LoVo (cell line): ENCODE data around the gene DEF6.
"Not testable (repeated sequence)": the region's sequence is repeated elsewhere in the genome, so short reads cannot be mapped to it uniquely, and the experiment has no call there.

ENCODE experiments used
- DNase-seq: peaks from one replicate; pipeline ENCODE4 v3.0.0-alpha.2; 2016; ENCODE audit warnings: low spot score

DEF6 gene

GRCh38 chr6:35310265-35310831, 12.7 kb downstream of the DEF6 start:
- DNase-seq: no peak

- no peak for DNase-seq
These were observed 13.9 kb downstream of the DEF6 start for GRCh38 chr6:35311390-35312075.

- DNase-seq: no peak
These were observed 14.6 kb downstream of the DEF6 start for GRCh38 chr6:35312076-35312800.

DNA sequence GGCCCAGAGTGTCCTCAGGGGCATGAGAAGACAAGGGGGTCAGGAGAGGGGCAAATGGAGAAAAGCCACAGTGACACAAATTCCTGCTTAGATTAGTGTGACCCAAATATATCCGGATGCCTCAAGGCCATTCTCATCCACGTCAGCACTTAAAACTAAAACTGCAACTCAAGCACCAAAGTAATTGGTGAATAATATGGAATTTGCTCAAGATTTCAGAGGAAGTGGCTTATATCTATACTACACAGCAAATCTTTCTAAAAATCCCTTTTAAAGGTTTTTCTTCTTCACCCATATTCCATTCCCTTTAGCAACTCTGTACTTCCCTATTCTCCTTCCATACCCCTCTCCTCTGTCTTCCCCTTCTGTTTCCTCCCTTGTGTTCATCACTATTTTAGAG, 15.2 kb downstream of the DEF6 start:
- DNase-seq: no peak

GRCh38 chr6:35317483-35318195, 20.0 kb downstream of the DEF6 start:
- DNase-seq: no peak

GRCh38 chr6:35318196-35319171, 20.9 kb downstream of the DEF6 start:
- DNase-seq: peak; percentile 63

DNA sequence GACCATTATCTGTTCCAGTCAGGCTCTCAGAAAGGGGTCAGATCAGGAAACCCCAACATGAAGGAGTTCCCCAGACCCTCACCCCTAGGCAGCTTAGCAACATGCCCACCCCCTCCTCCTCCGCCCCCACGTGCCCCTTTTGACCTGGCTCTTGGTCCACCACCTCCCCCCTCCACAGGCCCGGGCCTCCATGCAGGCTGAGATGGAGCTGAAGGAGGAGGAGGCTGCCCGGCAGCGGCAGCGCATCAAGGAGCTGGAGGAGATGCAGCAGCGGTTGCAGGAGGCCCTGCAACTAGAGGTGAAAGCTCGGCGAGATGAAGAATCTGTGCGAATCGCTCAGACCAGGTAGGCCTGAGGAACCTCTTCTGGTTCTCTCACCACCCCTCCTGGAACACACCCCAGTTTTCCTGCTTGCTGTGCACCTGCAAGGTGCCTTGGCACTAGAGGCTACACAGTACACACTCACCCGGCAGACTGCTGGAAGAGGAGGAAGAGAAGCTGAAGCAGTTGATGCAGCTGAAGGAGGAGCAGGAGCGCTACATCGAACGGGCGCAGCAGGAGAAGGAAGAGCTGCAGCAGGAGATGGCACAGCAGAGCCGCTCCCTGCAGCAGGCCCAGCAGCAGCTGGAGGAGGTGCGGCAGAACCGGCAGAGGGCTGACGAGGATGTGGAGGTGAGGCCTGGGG, 21.9 kb downstream of the DEF6 start:
- DNase-seq: no peak

GRCh38 chr6:35320031-35320410, 22.4 kb downstream of the DEF6 start:
- no peak for DNase-seq

- DNase-seq: no peak
These were observed 23.5 kb downstream of the DEF6 start for GRCh38 chr6:35321091-35321490.

DNA sequence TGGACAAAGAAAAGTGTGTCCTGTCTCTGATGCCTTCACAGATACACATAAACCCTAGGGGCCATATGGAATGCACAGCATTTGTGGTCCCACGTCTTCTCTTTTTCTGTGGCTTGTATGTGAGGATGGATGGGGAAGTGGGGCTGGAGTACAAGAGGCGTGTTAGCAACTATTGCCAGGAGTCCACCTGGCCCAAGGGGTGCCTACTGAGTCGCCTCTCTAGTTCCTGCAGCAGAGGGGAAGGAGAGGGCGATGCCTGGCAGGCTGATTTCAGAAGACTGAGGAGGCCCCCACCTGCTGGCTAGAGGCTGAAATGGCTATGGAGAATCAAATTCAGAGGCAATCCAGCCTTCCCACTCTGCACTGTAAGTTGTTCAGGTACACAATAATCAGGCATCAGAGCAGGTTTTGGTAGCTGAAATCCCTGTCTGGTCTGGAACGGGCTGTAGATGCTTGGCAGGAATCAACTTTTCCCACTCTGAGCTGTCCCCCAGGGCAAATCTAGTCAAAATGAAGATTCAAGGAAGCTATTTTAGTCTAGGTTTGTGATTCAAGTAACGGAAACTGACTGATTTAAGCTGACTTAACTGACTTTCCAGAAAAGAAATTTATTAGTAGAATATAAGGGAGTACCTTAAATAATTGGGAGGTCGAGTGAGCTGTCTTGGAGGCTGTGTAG, 29.9 kb downstream of the DEF6 start:
- peak; percentile 56 for DNase-seq

DNA sequence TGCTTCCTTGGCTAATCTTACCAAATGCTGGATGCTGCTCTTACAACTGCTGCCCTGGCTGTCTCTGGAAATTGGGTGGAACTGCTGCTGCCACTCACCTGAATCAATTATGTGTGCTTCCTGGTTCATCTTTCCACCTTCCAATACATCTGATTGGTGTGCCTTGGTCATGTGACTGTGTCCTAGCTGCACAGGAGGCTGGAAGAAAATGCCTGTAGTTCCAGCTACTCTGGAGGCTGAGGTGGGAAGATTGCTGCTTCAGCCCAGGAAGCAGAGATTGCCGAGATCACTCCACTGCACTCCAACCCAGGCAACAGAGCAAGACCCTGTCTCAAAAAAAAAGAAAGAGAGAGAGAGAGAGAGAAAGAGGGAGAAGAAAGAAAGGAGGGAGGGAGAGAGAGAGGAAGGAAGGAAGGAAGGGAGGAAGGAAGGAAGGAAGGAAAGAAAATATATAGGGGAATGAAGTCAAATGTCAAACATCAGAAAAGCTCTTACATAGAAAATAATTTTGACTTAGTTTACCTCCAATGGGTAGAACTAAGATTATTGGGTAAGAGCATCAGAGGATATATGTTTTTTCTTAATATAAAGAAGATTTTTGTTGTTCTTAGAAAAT, 30.6 kb downstream of the DEF6 start:
- peak; percentile 76 for DNase-seq

DNA sequence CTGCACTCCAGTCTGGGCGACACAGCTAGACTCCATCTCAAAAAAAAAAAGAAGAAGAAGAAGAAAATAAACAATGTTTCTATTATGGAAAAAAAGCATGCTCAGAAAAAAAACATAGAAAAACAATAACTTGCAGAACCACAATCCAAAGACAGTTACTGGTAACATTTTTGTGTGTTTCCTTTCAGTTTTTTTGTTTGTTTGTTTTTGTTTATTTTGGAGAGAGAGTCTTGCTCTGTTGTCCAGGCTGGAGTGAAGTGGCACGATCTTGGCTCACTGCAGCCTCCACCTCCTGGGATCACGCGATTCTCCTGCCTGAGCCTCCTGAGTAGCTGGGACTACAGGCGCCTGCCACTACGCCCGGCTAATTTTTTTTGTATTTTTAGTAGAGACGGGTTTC, 31.3 kb downstream of the DEF6 start:
- DNase-seq: not testable (repeated sequence)

GRCh38 chr6:35330541-35331119, 33.0 kb downstream of the DEF6 start:
- DNase-seq: peak; percentile 32

GRCh38 chr6:35332074-35332887, 34.7 kb downstream of the DEF6 start:
- peak; percentile 81 for DNase-seq

GRCh38 chr6:35341557-35341956, 43.9 kb downstream of the DEF6 start:
- DNase-seq: peak; percentile 19

DNA sequence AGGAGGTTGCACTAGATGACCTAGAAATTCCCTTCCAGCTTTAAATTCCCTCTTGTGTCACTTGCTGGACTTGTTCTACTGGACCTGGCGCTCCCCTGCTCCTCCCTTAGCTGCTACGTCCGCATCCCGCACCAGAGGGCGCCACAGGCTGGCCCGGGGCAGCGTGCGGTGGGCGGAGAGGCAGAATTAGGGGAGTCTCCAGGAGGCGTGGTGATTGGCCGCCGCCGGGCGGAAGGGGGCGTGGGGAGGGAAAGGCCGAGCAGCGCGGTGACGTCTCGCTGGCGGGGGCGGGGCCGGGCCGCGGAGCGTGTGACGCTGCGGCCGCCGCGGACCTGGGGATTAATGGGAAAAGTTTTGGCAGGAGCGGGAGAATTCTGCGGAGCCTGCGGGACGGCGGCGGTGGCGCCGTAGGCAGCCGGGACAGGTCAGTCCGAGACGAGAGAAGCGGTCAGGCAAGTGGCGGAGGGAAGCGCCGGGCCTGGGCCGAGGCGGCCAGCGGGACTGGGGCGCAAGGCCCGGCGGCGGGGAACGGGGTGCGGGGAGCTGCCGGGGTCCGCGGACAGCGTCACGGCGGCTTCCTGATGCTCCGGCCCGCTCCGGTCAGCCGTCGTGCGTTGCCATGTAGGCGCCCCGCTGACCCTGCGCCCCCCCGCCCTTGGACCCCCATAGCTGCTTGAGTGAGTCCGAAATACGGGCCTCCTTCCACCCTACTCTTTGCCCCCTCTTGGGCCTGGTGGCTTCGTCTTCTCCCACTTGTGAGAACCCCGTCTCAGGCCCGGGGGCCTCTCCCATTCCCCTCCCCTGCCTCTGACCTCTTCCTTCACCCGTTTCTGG, 44.9 kb downstream of the DEF6 start, which contains the start of gene PPARD:
TSS of gene PPARD (plus strand) at position 301 of the 834 bp plus-strand sequence. CDS start 68,530 bp downstream, outside the sequence.
- peak; percentile 96 for DNase-seq

GRCh38 chr6:35343092-35343834, 45.6 kb downstream of the DEF6 start:
- DNase-seq: no peak
